Measurements from ENCODE around the gene LAMB4.
"Not testable (repeated sequence)": the region's sequence is repeated elsewhere in the genome, so short reads cannot be mapped to it uniquely, and the experiment has no call there.

Gene LAMB4

GRCh38 chr7:108044345-108044744 is 85.8 kb downstream of the LAMB4 start:
- DNase-seq = no peak

- no peak for DNase-seq
These were observed 91.2 kb downstream of the LAMB4 start for GRCh38 chr7:108038986-108039385.

GRCh38 chr7:108037741-108038140 is 92.4 kb downstream of the LAMB4 start:
- no peak for DNase-seq

- no peak for DNase-seq
These were observed 93.0 kb downstream of the LAMB4 start for GRCh38 chr7:108037140-108037539.

- DNase-seq = no peak
These were observed 95.6 kb downstream of the LAMB4 start for GRCh38 chr7:108034586-108034985.

- no peak for DNase-seq
These were observed 96.2 kb downstream of the LAMB4 start for GRCh38 chr7:108033776-108034497.

GRCh38 chr7:108033309-108033708 is 96.9 kb downstream of the LAMB4 start:
- DNase-seq = not testable (repeated sequence)

GRCh38 chr7:108030516-108030915 is 99.6 kb downstream of the LAMB4 start:
- no peak for DNase-seq

GRCh38 chr7:108029034-108029433 is 101.1 kb downstream of the LAMB4 start:
- no peak for DNase-seq

- DNase-seq = no peak
These were observed 102.0 kb downstream of the LAMB4 start for GRCh38 chr7:108028111-108028510.

GRCh38 chr7:108027239-108027638 is 102.9 kb downstream of the LAMB4 start:
- DNase-seq = no peak

- DNase-seq = no peak
These were observed 103.5 kb downstream of the LAMB4 start for GRCh38 chr7:108026647-108027046.

GRCh38 chr7:108026116-108026515 is 104.0 kb downstream of the LAMB4 start:
- DNase-seq = no peak

GRCh38 chr7:108024538-108024937 is 105.6 kb downstream of the LAMB4 start:
- no peak for DNase-seq

- peak in 1 of 2 donors; percentile 5 for DNase-seq
These were observed 109.6 kb downstream of the LAMB4 start for GRCh38 chr7:108020585-108020984.

GRCh38 chr7:108018668-108019067 is 111.5 kb downstream of the LAMB4 start:
- DNase-seq = no peak

GRCh38 chr7:108017776-108018151 is 112.4 kb downstream of the LAMB4 start:
- DNase-seq = no peak

GRCh38 chr7:108016841-108017775 is 113.1 kb downstream of the LAMB4 start:
- DNase-seq = peak in 1 of 2 donors; percentile 10

- DNase-seq = no peak
These were observed 114.4 kb downstream of the LAMB4 start for GRCh38 chr7:108015740-108016139.

- no peak for DNase-seq
These were observed 115.1 kb downstream of the LAMB4 start for GRCh38 chr7:108014747-108015682.

- no peak for DNase-seq
These were observed 115.9 kb downstream of the LAMB4 start for GRCh38 chr7:108014215-108014614.

- peak; percentile 18 to 24 for DNase-seq
These were observed 117.4 kb downstream of the LAMB4 start for GRCh38 chr7:108012499-108013430.

Data from inflammatory macrophage treated with lipopolysaccharide for 1 hour (primary cell).